HL-60/S4 (cell line): ENCODE measurements around the gene SEMA4A.

Source experiments
- in situ Hi-C: fragments of 300-500 bp; cut with MboI; formaldehyde crosslinking; loops from 2 replicates; pipeline ENCODE4 v1.14.3; 2022; ENCODE audit warnings: low sequenced_read_pairs

Gene SEMA4A

DNA sequence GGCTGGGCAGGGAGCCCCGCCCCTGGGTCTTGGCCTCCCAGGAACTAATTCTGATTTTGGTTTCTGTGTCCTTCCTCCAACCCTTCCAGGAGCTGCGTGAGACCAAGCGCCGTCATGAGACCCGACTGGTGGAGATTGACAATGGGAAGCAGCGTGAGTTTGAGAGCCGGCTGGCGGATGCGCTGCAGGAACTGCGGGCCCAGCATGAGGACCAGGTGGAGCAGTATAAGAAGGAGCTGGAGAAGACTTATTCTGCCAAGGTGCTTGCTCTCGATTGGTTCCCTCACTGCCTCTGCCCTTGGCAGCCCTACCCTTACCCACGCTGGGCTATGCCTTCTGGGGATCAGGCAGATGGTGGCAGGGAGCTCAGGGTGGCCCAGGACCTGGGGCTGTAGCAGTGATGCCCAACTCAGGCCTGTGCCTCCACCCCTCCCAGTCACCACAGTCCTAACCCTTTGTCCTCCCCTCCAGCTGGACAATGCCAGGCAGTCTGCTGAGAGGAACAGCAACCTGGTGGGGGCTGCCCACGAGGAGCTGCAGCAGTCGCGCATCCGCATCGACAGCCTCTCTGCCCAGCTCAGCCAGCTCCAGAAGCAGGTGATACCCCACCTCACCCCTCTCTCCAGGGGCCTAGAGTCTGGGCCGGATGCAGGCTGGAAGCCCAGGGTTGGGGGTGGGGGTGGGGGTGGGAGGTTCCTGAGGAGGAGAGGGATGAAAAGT, 18.5 kb upstream of the SEMA4A start:
- in situ Hi-C loops = no loop called here

- in situ Hi-C loops = no loop called here
Measured at GRCh38 chr1:156135930-156136871, 17.2 kb upstream of the SEMA4A start.

- in situ Hi-C loops = no loop called here
Measured at GRCh38 chr1:156136970-156137483, 16.4 kb upstream of the SEMA4A start.

DNA sequence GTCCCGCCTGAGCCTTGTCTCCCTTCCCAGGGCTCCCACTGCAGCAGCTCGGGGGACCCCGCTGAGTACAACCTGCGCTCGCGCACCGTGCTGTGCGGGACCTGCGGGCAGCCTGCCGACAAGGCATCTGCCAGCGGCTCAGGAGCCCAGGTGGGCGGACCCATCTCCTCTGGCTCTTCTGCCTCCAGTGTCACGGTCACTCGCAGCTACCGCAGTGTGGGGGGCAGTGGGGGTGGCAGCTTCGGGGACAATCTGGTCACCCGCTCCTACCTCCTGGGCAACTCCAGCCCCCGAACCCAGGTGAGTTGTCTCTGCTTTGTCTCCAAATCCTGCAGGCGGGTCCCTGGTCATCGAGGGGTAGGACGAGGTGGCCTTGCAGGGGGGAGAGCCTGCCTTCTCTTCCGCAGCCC, 14.9 kb upstream of the SEMA4A start:
- in situ Hi-C loops = no loop called here

DNA sequence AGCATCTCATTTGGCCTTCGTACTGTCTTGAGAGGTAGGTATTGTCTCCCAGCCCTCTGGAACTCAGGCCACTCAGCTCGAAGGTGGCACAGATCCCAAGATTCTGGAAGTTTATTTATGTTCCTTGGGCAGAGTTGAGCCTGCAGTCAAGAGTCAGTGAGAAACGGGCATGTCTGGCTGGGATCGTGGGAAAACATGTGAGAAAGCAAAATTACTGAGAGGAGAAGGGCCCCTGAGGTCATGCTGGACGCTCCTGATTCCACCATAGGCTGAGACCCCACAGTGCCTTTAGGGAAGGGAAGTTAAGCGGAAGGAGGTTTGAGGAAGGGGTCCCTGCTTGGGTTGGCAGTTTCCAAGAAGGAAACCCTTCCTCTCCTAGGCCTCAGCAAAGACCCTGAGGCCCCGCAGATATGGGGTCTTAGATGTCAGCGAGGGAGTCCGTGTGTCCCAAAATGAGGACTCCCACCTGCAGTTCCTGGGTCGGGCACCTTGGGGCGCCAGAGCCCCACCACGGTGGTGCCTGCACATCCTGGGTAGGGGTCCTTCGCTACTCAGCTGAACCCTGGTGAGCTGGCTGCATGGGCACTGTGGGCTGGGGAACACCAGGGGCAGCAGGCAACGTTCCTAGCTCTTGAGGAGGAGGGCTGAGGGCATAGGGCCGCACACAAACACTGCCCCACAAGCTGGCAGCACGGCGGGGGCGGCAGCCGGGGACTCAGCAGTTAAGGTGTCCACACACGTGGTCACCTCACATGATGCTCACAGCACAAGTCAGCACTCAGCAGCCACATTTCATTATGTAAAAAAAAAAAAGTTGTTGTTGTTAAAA, 12.3 kb upstream of the SEMA4A start:
- in situ Hi-C loops = no loop called here

DNA sequence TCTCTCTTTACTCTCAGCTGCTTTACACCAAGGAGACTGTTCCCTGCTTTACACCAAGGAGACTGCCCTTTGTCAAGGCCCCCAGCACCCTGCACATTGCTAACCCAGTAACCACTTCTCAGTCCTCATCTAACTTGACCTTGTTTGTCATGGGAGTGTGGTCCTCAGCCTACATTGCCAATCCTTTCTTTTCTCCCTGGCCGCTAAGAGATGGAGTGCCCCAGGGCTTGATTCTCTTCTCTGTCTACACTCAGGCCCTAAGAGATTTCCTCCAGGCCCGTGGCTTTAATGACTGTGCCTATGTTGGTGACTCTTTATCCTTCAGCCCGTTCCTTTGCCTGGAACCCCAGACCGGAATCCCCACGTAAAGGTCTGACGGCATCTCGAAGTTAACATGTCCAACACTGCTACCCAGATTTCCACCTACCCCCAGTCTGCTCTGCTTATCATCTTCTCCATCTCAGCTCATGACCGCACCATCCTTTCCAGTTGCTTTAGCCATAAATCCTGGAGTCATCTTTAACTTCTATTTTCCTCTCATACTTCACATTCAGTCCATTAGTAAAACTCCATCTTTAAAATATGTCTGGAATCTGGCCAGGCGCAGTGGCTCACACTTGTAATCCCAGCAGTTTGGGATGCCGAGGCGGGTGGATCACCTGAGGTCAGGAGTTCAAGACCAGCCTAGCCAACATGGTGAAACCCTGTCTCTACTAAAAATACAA, 9.5 kb upstream of the SEMA4A start:
- in situ Hi-C loops = no loop called here

- in situ Hi-C loops = loop anchor here (5.0 kb wide), 1 partner anchor 78 kb away; no protein-coding TSS in a partner anchor
Measured at GRCh38 chr1:156144742-156145141, 8.6 kb upstream of the SEMA4A start.

- in situ Hi-C loops = loop anchor here (5.0 kb wide), 1 partner anchor 77 kb away; no protein-coding TSS in a partner anchor
Measured at GRCh38 chr1:156145650-156146019, 7.8 kb upstream of the SEMA4A start.

GRCh38 chr1:156146020-156146768, 7.2 kb upstream of the SEMA4A start:
- in situ Hi-C loops = loop anchor here (5.0 kb wide), 1 partner anchor 76 kb away; no protein-coding TSS in a partner anchor

DNA sequence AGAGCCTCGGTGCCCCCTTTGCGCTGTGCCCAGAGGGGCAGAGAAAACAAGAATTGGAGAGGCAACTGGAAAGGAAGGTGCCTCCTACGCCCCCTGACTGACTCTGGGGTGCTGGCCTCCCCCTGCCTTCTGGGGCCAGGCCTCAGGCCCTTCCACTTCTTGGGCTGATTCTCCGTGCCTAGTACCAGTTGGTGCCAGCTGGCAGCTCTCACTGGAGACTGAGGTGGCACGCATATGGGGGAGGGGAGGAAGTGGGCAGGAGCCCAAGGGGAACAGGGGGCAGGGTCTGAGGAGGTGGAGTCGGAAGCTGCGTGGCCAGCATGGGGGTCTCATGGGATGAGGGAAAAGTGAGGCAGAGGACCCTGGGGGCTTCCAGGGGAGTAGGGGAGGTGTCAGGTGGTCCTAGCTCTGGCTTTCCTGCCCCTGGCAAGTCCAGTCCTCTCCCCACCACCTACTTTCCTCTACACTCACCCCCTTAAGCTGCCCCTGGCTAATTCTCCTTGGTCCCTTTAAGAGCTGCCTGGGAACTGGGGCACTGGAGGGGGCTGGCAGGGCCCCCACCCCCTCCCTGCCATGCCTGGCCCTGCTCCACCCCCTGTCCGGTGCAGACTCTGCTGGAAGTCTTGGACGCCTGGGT, 6.5 kb upstream of the SEMA4A start:
- in situ Hi-C loops = loop anchor here (5.0 kb wide), 1 partner anchor 75 kb away; no protein-coding TSS in a partner anchor

DNA sequence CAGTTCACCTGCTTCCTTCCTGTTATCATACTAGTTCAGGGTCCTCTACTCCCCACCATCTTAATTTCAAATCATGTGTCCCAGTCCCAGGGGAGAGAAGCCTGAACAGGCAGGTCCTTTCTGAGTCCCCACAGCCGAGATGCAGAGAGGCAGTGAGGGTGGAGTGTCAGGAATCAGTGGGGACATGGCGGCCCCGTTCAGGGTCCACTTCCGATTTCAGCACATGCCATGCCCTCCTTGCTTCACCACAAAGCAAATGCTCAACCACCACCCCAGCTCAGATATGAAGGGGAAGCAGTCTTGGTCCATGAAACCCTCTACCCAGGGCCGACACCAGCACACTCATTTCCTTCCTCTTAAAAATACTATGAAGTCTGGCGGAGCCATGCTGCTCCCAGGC, 5.2 kb upstream of the SEMA4A start:
- in situ Hi-C loops = loop anchor here (5.0 kb wide), 1 partner anchor 74 kb away; no protein-coding TSS in a partner anchor

GRCh38 chr1:156149374-156150332, 3.7 kb upstream of the SEMA4A start:
- in situ Hi-C loops = loop anchor here (5.0 kb wide), 1 partner anchor 73 kb away; no protein-coding TSS in a partner anchor

DNA sequence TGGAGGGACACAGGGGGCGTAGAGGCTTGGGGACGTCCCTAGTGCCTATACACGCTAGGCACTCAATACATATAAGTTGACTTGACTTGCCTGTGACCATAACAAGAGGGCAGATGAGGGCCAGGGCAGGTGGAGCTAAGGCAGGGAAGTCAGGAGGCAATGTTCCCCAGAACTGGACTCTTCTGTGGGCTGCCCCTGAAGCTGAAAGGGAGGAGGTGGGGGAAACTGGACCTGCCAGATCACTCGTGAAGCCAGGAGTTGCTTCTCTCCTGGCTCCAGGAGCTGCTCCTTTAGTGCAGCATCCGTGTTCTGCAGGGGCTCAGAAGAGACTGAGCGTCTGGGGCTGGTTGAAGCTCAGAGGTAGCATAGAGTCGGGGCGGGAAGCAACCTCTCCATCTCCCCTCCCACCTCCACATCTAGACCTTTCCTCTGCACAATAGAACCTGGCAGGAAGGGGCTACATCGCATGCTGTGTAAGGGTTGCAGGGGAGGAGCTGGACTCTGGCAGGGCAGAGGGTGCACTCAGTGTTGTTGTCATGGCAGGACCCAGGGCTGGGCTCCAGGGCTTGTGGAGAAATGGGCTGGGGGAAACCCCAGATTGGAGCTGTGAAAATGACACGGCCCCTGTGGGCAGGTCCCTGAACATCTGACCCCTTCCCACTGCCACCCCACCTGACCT, 2.9 kb upstream of the SEMA4A start:
- in situ Hi-C loops = no loop called here

GRCh38 chr1:156151093-156151688, 2.2 kb upstream of the SEMA4A start:
- in situ Hi-C loops = no loop called here

DNA sequence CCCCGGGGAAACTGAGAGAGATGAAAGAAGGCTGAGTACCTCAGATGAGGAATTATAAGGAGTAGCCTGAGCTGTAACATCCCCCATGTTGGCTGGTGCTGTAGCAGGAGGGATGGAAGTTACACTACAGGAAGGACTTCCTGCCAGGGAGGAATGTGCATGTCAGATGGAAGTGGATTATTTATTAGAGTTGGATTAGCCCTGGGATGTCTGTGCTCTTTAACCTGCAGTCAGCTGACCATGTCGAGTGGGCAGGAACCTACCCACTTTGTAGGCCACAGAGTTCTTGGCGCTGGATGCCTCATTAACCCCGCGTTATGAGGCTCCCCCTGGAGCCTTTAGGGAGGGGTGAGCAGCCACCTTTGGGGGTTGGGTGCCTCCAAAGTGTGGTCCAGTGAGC, 757 bp upstream of the SEMA4A start:
- in situ Hi-C loops = no loop called here

DNA sequence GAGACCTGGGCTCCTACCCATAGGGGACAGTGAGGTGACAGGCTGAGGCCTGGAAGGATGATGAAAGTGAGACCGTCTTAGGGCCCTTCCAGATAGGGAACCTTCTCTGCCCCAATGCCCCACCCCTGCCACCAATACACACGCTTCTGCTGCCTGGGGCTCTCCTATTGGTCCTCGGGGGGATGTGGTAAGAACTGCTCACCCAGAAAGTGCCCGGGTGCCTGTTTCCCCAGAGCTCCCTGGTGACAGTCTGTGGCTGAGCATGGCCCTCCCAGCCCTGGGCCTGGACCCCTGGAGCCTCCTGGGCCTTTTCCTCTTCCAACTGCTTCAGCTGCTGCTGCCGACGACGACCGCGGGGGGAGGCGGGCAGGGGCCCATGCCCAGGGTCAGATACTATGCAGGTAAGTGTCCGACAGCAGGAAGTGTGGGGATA, 948 bp downstream of the SEMA4A start:
- in situ Hi-C loops = no loop called here
